ENCODE data around the gene CPED1.
"Not testable (repeated sequence)": the region's sequence is repeated elsewhere in the genome, so short reads cannot be mapped to it uniquely, and the experiment has no call there.

The CPED1 gene

DNA sequence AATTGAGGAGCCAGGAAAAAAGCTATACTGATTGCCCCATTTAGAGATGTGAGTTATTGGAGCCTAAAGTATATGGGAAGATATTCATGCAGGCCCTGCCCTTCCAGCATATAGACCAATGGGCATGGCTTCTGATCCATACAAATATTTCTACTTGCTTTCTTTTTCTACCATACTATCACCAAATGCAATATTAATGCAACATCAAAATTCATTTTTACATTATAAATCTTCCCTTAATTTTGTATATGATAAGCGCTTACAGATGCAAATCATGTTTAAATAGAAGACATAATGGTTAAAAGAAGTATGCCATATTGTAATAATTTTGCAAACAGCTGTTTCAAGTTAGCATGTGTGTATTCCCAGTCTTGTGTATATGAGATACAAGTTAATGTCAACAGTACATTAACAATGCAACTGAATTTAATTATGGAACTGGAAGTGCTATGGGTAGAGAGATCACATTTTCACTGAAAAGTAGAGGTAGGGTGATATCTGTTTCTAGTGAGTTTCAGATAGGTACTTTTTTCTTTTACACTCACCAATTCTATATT is 315.7 kb downstream of the CPED1 start:
- FAIRE-seq (no peak), DNase-seq (ENCODE audit: insufficient read length, low spot score) (no peak)
- TF ChIP-seq, protein P1, sequence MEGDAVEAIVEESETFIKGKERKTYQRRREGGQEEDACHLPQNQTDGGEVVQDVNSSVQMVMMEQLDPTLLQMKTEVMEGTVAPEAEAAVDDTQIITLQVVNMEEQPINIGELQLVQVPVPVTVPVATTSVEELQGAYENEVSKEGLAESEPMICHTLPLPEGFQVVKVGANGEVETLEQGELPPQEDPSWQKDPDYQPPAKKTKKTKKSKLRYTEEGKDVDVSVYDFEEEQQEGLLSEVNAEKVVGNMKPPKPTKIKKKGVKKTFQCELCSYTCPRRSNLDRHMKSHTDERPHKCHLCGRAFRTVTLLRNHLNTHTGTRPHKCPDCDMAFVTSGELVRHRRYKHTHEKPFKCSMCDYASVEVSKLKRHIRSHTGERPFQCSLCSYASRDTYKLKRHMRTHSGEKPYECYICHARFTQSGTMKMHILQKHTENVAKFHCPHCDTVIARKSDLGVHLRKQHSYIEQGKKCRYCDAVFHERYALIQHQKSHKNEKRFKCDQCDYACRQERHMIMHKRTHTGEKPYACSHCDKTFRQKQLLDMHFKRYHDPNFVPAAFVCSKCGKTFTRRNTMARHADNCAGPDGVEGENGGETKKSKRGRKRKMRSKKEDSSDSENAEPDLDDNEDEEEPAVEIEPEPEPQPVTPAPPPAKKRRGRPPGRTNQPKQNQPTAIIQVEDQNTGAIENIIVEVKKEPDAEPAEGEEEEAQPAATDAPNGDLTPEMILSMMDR (IDR thresholded peaks at IDR 0.05; ENCODE audit: insufficient read depth, missing control alignments), result no peak

DNA sequence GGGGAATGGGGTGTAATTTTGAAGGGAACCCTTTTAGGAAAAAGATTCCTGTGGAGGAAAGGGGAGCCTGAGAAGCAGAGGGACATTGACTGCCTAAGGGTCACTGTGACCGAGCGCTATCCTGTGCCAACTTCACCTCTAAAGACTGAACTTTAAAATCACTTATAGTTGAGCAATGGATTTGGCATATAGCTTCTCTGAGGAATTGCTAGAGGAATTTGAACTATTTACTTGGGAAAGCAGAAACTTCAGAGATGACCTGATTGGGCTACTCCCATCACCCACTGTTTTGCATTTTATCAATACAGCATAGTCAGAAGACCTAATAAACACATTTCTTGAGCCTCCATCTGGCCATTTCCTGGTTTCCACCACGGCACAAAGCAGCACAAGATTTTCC is 316.6 kb downstream of the CPED1 start:
- TF ChIP-seq, protein P1 (IDR thresholded peaks at IDR 0.05; ENCODE audit: insufficient read depth, missing control alignments), result no peak

DNA sequence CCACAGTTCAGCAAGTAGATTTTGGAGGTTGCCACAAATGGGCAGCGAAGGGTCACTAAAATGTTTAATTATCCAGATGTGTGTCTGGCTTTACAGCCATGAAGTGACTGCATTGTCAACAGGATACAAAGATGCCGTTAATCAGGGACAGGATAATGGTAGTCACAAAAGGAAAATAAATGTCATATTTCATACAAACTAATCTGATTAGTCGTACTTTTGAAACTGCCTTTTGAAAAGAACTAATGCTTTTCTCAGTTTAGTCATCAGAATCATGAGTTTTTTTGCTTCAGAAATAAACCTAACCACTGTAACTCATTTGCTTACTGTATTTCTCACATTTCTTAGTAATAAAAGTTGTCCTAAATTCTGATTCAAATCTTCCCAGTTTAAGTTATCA is 318.1 kb downstream of the CPED1 start:
- TF ChIP-seq, protein P1 (IDR thresholded peaks at IDR 0.05; ENCODE audit: insufficient read depth, missing control alignments), result no peak
- FAIRE-seq (no peak), DNase-seq (ENCODE audit: insufficient read length, low spot score) (no peak)

More for the DNA sequence above, 316.6 kb downstream of the CPED1 start:
- DNase-seq (ENCODE audit: insufficient read length, low spot score), result no peak
- no peak for FAIRE-seq

DNA sequence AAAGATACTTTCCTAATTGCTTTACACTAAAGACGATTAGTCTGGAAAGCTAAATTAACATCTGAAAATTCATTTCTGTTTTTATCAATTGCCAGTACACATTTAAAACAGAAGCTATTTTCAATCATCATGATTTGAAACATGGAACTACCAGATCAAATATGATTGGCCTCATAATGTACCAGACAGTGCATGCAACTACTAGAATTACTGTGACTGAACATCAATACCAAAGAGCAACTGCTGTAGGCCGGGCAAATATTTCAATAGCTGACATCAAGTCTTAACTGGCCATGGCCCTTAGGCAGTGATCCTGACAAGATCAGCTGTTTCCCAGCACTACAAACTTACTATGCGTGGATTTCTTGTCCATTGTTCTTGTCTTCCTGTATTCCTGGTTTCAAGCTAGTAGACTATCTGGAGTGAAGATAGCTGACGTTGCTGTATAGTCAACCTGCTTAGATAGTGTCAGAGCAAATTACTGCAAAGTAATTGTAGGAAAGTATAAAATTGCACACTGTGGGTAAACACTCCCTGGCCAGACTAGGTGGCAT is 318.6 kb downstream of the CPED1 start:
- DNase-seq (ENCODE audit: insufficient read length, low spot score) (no peak), FAIRE-seq (no peak)
- TF ChIP-seq, protein P1 (IDR thresholded peaks at IDR 0.05; ENCODE audit: insufficient read depth, missing control alignments), result no peak

DNA sequence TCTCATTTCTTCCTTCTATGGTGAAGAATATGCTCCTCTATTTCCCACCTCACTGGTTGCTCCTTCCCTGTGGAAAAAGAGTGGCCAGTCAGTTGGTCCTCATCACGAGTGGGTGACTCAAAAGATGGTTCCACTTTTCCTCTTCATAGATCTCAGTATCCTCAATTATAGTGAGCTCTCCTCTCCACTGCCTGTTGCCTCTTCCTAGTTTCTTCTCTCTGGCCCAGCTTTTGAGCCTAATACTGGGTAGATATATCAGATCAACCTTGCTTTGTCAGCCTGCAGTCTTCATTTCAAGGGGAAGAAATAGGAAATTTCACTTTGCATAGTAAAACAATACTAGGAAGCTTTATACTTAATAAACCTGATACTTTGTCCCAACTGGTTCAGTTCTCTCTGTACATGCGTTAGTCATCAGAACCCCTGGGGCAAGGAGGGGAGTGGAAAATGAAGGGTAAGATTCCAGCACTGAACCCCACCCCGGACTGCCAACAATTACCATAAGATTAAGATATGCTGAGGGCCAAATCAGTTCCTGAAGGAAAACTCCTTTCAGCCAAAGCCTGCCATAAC is 324.8 kb downstream of the CPED1 start:
- FAIRE-seq, result no peak
- TF ChIP-seq, protein P1 (IDR thresholded peaks at IDR 0.05; ENCODE audit: insufficient read depth, missing control alignments), result no peak
- DNase-seq (ENCODE audit: insufficient read length, low spot score), result no peak

DNA sequence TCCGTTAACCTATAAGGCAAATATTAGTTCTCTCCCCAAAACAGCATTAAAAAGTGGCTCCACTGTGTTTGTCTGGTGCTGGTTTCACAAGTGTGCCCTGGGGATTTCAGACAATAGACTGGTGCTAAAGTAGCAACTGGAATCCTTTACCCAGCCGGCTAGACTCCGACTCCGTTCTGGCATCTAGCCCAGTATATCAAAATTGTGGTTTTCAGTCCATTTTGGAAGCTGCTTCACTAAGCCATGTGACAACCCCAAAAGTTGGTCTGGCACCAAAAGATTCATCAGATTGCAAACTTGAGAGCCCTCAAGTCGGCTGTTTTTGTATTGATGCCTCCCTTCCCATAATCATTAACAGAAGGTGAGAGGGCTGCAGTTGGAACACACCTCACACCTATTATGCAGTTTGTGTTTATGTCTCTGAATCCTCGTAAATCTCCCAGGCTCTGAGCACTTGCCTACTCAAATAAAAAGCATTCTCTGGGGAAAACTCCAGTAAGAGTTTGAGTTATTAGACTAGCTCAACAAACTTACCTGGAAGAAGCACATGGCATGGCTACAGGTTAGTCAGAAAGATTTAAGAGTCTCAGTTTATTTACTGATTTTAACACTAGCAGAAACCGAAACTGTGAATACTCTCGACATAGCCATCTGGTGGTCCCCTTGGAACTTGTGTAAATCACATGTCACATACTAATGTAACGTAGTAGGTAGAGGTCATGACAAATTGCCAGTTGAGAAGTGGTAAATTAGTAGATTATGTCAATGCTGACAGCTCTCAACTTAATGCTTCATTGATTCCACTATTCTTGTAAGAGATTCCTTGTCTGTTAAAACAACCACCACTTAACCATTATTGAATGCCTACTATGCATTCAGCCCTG is 325.5 kb downstream of the CPED1 start:
- DNase-seq (ENCODE audit: insufficient read length, low spot score) (no peak), FAIRE-seq (no peak)
- TF ChIP-seq, protein P1 (IDR thresholded peaks at IDR 0.05; ENCODE audit: insufficient read depth, missing control alignments), result no peak

DNA sequence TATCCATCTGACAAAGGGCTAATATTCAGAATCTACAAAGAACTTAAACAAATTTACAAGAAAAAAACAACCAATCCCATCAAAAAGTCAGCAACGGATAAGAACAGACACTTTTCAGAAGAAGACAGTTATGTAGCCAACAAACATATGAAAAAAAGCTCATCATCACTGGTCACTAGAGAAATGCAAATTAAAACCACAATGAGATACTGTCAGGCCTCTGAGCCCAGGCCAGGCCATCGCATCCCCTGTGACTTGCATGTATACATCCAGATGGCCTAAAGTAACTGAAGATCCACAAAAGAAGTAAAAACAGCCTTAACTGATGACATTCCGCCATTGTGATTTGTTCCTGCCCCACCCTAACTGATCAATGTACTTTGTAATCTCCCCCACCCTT is 326.7 kb downstream of the CPED1 start:
- FAIRE-seq; DNase-seq (ENCODE audit: insufficient read length, low spot score): not testable (repeated sequence)
